IPS-NIHi11 (cell line): Measurements from ENCODE around the gene LYPD6B.

ENCODE experiments used
- DNase-seq: peaks from one replicate; pipeline ENCODE4 v3.0.0; 2012; ENCODE audit warnings: mixed read lengths, low spot score

Gene LYPD6B

GRCh38 chr2:149041482-149041881 lies 3.0 kb downstream of the LYPD6B start:
- no peak for DNase-seq

- no peak for DNase-seq
Measured at GRCh38 chr2:149042881-149043280, 4.4 kb downstream of the LYPD6B start.

- no peak for DNase-seq
Measured at GRCh38 chr2:149044500-149044899, 6.0 kb downstream of the LYPD6B start.

GRCh38 chr2:149047118-149047517 lies 8.6 kb downstream of the LYPD6B start:
- DNase-seq, result no peak

- DNase-seq, result no peak
Measured at GRCh38 chr2:149049142-149049541, 10.6 kb downstream of the LYPD6B start.

- no peak for DNase-seq
Measured at GRCh38 chr2:149050188-149050587, 11.7 kb downstream of the LYPD6B start.

- no peak for DNase-seq
Measured at GRCh38 chr2:149055751-149056150, 17.3 kb downstream of the LYPD6B start.

- no peak for DNase-seq
Measured at GRCh38 chr2:149056541-149057255, 18.2 kb downstream of the LYPD6B start.

- no peak for DNase-seq
Measured at GRCh38 chr2:149057401-149057800, 18.9 kb downstream of the LYPD6B start.

GRCh38 chr2:149058936-149059335 lies 20.4 kb downstream of the LYPD6B start:
- DNase-seq, result no peak

GRCh38 chr2:149059822-149060221 lies 21.3 kb downstream of the LYPD6B start:
- DNase-seq, result no peak

GRCh38 chr2:149061133-149061745 lies 22.7 kb downstream of the LYPD6B start:
- DNase-seq, result no peak

- DNase-seq, result no peak
Measured at GRCh38 chr2:149062531-149062930, 24.0 kb downstream of the LYPD6B start.

- no peak for DNase-seq
Measured at GRCh38 chr2:149063177-149063576, 24.7 kb downstream of the LYPD6B start.

GRCh38 chr2:149064365-149064841 lies 25.9 kb downstream of the LYPD6B start:
- no peak for DNase-seq

GRCh38 chr2:149064856-149065630 lies 26.5 kb downstream of the LYPD6B start:
- DNase-seq, result no peak

GRCh38 chr2:149068225-149068995 lies 29.9 kb downstream of the LYPD6B start:
- no peak for DNase-seq

- DNase-seq, result no peak
Measured at GRCh38 chr2:149068996-149069888, 30.7 kb downstream of the LYPD6B start.

GRCh38 chr2:149070681-149071320 lies 32.3 kb downstream of the LYPD6B start:
- no peak for DNase-seq

- DNase-seq, result no peak
Measured at GRCh38 chr2:149075105-149075504, 36.6 kb downstream of the LYPD6B start.

- DNase-seq, result no peak
Measured at GRCh38 chr2:149075853-149076252, 37.4 kb downstream of the LYPD6B start.
